SH-SY5Y (cell line): ENCODE results near the gene ZNF774.

ENCODE experiments used
- GATA2 ChIP-seq: IDR thresholded peaks from 2 replicates; pipeline ENCODE4 v1.6.1; 2011; ENCODE audit warnings: mild to moderate bottlenecking, low read depth, low read length
- GATA3 ChIP-seq: IDR thresholded peaks from 2 replicates; pipeline ENCODE4 v1.6.1; 2011; ENCODE audit warnings: low read depth, mild to moderate bottlenecking, low read length, moderate library complexity

- TF ChIP-seq GATA2 (no peak), GATA3 (no peak)
These were observed 27.2 kb downstream of the ZNF774 start for GRCh38 chr15:90379263-90379662.
